ENCODE measurements around the gene SNCA.

Gene SNCA

DNA sequence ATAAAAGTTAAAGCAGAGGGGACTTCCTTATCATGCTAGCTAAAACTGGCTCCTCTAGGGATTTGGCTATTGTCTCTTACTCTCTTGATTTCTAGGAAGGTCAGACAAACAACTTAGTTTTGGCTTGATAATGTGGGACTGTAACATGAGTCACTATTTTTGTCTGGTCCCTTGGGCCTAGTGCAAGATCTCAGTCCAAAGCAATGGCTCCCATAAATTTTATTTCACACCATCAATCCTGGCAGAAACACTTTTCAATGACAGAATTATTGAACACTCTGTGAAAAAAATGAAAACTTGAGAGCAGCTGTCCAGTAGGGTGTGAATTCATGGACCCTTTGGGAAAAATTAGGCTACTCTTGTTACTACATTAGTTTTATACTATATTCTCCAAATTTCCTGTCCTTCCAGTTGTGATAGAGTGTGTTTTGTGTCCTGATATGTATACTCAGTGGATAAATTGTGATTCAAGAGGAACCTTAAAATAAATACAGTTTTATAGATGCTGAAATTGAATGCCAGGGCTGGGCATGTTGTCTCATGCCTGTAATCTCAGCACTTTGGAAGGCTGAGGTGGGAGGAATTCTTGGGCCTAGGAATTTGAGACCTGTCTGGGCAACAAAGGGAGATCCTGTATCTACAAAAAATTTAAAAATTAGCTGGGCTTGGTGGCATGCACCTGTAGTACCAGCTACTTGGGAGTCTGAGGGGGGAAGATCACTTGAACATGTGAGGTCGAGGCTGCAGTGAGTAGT, 10.8 kb upstream of the SNCA start (continued):
- TF ChIP-seq ZNF335 (tag by site-specific recombination; conservative IDR thresholded peaks at IDR 0.05) = no peak
- TF ChIP-seq ZNF530 (tag by site-specific recombination; IDR thresholded peaks at IDR 0.05; ENCODE audit: low read depth) = no peak
- TF ChIP-seq WT1 (tag by site-specific recombination; IDR thresholded peaks at IDR 0.05) = 0 out of 2 replicates have a peak, but pooled peaks have one; percentile 19
- no peak for TF ChIP-seq EGR2 (tag by site-specific recombination; IDR thresholded peaks at IDR 0.05; ENCODE audit: low read depth)
- TF ChIP-seq ZNF623 (tag by site-specific recombination; IDR thresholded peaks at IDR 0.05) = no peak
- TF ChIP-seq ZNF214 (tag by site-specific recombination; IDR thresholded peaks at IDR 0.05; ENCODE audit: borderline replicate concordance) = no peak
- peak; percentile 16; the same call in 1 of the 2 replicates for TF ChIP-seq KLF16 (tag by site-specific recombination; IDR thresholded peaks at IDR 0.05)
- TF ChIP-seq ZBTB1 (tag by site-specific recombination; IDR thresholded peaks at IDR 0.05) = peak; percentile 71; the same call in 1 of the 2 replicates
- 0 out of 2 replicates have a peak, but pooled peaks have one; percentile 44 for TF ChIP-seq ZNF423 (tag by site-specific recombination; IDR thresholded peaks at IDR 0.05)
- no peak for TF ChIP-seq ZNF76 (tag by site-specific recombination; IDR thresholded peaks at IDR 0.05; ENCODE audit: borderline replicate concordance, low read depth)
- no peak for TF ChIP-seq ZNF777 (tag by site-specific recombination; IDR thresholded peaks at IDR 0.05; ENCODE audit: borderline replicate concordance)
- no peak; the same call in 1 of the 2 replicates for TF ChIP-seq ZNF394 (tag by site-specific recombination; IDR thresholded peaks at IDR 0.05; ENCODE audit: borderline replicate concordance)
- peak; percentile 67 for TF ChIP-seq ZXDB (tag by site-specific recombination; IDR thresholded peaks at IDR 0.05)
- TF ChIP-seq, protein P1, sequence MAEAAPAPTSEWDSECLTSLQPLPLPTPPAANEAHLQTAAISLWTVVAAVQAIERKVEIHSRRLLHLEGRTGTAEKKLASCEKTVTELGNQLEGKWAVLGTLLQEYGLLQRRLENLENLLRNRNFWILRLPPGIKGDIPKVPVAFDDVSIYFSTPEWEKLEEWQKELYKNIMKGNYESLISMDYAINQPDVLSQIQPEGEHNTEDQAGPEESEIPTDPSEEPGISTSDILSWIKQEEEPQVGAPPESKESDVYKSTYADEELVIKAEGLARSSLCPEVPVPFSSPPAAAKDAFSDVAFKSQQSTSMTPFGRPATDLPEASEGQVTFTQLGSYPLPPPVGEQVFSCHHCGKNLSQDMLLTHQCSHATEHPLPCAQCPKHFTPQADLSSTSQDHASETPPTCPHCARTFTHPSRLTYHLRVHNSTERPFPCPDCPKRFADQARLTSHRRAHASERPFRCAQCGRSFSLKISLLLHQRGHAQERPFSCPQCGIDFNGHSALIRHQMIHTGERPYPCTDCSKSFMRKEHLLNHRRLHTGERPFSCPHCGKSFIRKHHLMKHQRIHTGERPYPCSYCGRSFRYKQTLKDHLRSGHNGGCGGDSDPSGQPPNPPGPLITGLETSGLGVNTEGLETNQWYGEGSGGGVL (tag by site-specific recombination; IDR thresholded peaks at IDR 0.05) = no peak
- TF ChIP-seq ZNF274 (IDR thresholded peaks at IDR 0.05; ENCODE audit: low read length) = no peak
- TF ChIP-seq ZNF274 (tag by site-specific recombination; IDR thresholded peaks at IDR 0.05; ENCODE audit: borderline replicate concordance) = no peak
- TF ChIP-seq YY2 (tag by site-specific recombination; IDR thresholded peaks at IDR 0.05) = no peak
- TF ChIP-seq ZNF843 (tag by site-specific recombination; IDR thresholded peaks at IDR 0.05) = peak; percentile 97
- TF ChIP-seq ZIC2 (tag by site-specific recombination; IDR thresholded peaks at IDR 0.05) = no peak
- no peak for TF ChIP-seq ZNF302 (tag by site-specific recombination; IDR thresholded peaks at IDR 0.05; ENCODE audit: low read depth)
- TF ChIP-seq ZNF354C (tag by site-specific recombination; IDR thresholded peaks at IDR 0.05; ENCODE audit: borderline replicate concordance, low read depth) = no peak
- TF ChIP-seq TRIM28 (IDR thresholded peaks at IDR 0.05; ENCODE audit: borderline replicate concordance, low read length) = peak; percentile 43; the same call in 1 of the 2 replicates
- no peak for TF ChIP-seq BCL11B (tag by site-specific recombination; IDR thresholded peaks at IDR 0.05; ENCODE audit: low read depth)
- TF ChIP-seq OSR2 (tag by site-specific recombination; IDR thresholded peaks at IDR 0.05) = peak; percentile 81
- peak; percentile 47 for TF ChIP-seq ZBTB8A (tag by site-specific recombination; IDR thresholded peaks at IDR 0.05)
- peak; percentile 72 for TF ChIP-seq ZNF366 (tag by site-specific recombination; conservative IDR thresholded peaks at IDR 0.05)
- TF ChIP-seq PRDM1 (tag by site-specific recombination; IDR thresholded peaks at IDR 0.05) = no peak
- TF ChIP-seq MZF1 (tag by site-specific recombination; IDR thresholded peaks at IDR 0.05; ENCODE audit: borderline replicate concordance) = peak; percentile 65; the same call in 1 of the 2 replicates
- TF ChIP-seq, protein P2, sequence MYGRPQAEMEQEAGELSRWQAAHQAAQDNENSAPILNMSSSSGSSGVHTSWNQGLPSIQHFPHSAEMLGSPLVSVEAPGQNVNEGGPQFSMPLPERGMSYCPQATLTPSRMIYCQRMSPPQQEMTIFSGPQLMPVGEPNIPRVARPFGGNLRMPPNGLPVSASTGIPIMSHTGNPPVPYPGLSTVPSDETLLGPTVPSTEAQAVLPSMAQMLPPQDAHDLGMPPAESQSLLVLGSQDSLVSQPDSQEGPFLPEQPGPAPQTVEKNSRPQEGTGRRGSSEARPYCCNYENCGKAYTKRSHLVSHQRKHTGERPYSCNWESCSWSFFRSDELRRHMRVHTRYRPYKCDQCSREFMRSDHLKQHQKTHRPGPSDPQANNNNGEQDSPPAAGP (tag by site-specific recombination; IDR thresholded peaks at IDR 0.05) = no peak
- TF ChIP-seq, protein P3, sequence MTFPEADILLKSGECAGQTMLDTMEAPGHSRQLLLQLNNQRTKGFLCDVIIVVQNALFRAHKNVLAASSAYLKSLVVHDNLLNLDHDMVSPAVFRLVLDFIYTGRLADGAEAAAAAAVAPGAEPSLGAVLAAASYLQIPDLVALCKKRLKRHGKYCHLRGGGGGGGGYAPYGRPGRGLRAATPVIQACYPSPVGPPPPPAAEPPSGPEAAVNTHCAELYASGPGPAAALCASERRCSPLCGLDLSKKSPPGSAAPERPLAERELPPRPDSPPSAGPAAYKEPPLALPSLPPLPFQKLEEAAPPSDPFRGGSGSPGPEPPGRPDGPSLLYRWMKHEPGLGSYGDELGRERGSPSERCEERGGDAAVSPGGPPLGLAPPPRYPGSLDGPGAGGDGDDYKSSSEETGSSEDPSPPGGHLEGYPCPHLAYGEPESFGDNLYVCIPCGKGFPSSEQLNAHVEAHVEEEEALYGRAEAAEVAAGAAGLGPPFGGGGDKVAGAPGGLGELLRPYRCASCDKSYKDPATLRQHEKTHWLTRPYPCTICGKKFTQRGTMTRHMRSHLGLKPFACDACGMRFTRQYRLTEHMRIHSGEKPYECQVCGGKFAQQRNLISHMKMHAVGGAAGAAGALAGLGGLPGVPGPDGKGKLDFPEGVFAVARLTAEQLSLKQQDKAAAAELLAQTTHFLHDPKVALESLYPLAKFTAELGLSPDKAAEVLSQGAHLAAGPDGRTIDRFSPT (tag by site-specific recombination; IDR thresholded peaks at IDR 0.05) = peak; percentile 48; the same call in 1 of the 2 replicates

Measured in HEK293 (cell line).